Stimulated activated CD4-positive, alpha-beta T cell treated with anti-CD3 and anti-CD28 coated beads, Interleukin-15, amount 100 ng/mL, for 48 hours (primary cell): Measurements from ENCODE around the gene CEACAM5.
"Not testable (repeated sequence)": the region's sequence is repeated elsewhere in the genome, so short reads cannot be mapped to it uniquely, and the experiment has no call there.

Experiments
- DNase-seq, 2 donors: peaks; one replicate each; pipeline ENCODE4 v3.0.0-alpha.2; 2020; ENCODE audit warnings: low read depth in 2 of 2

The CEACAM5 gene

DNA sequence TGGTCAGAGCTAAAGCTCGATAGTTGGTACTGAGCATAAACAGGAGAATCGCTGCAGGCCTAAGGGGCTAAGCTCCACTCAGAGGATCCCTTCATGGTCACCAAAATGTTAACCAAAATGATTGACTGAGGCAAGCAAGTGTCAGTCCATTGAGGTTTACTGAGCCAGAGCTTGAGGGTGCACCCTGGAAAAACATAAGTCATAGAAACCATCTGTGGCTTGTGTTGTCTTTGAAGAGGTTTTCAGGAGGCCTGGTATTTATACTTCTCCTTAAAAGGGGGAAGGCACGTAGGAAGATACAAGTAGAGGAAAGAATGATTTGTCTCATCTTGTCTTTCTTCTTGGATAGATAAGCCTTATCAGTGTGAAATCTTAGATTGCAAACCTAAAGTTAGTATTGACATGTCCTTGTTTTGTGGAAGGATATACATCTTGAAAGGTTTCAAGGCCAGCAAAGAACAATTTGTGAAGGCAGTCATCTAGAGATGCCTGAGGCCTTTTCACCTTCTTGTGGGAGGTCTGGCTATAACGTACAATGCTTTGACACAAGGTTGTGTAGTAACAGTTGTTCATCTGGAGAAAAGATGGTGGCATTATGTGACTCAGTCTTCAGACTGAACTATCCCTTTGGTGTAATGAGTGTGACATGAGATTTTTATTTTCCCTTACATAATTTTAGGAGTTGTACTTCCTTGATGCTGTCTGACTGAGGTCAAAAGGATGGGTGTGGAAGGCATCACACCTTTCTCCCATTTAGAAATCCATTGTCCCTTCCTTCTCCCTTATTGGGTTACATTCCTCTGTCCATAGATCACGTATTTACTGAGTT lies 32.2 kb downstream of the CEACAM5 start:
- DNase-seq = peak; percentile 12 to 13

DNA sequence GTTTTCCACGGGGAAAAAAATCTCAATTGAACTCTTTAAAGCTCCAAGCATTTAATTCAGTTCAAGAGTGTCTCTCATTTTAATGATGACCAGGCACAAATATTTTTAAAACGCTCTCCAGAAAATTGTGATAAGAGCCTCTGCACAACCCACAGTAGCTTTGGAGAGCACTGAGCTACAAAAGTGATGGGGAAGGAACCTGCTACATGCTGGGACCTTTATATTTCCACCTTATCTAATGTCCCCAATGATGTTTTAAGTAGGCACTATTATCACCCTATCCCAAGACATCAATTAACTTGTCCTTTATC lies 32.8 kb downstream of the CEACAM5 start:
- no peak for DNase-seq

DNA sequence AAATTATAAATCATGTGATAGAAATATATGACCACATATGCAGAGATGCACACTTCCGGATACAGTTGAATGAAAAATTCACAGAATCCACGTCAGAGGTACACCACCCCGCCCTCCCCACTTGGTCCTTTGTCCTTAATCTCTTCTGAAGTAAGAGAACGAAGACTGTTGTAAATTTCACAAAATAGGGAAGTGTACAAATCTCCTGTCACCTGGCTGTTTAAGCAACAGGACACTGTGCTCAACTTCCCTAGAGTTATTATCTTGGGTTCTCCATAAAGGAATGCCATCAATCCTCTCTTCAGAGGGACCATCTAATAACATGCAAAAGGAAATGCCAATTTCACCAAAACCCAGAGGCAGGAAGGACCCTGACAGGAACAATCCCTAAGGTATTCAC lies 36.4 kb downstream of the CEACAM5 start:
- DNase-seq = no peak

DNA sequence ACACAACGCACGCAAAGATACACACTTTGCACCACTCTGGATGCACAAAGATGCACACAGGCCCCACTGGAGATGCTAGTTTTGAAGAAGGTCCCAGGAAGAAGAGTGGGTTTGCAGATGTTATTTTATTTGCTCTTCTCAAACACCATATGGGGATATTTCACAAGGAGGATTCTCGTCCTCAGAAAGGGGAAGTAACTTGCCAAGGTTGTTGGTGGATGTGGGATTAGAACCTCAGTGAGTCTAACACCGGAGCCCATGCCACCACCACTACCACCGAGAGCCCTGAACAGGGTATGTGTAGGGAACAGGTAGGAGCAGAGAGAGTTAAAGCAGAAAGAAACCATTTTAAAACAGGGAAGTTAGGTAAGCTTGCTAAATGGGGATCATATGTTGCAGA lies 37.3 kb downstream of the CEACAM5 start:
- no peak for DNase-seq

DNA sequence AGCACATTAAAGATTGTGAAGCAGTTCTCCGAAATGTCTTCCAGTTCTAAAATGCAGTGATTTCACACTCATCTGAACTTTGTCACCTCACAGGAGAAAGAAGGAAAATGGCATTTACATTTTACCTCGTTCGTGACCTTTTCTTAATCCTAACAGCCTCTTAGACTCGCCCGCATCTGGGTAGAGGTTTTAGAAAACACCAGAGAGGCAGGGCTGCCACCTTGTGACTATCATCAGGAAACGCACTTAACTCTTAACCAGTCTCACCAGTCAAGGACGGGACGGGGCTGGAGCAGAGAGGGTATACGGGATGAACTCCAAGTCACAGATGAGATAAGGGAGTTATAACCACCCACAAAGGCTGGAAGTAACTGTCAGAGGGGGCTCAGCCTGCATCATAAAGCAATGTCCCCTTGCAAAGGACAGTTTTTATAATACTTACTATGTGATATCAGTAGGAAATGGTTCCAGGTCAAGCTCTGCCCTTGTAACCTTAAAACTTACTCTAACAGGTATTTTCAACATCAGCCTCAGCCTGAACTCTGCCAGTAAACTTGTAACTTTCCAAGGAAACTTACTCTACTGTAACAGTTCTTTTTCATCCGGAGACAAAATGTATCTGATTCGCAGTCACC lies 38.3 kb downstream of the CEACAM5 start:
- peak; percentile 25 to 51 for DNase-seq

DNA sequence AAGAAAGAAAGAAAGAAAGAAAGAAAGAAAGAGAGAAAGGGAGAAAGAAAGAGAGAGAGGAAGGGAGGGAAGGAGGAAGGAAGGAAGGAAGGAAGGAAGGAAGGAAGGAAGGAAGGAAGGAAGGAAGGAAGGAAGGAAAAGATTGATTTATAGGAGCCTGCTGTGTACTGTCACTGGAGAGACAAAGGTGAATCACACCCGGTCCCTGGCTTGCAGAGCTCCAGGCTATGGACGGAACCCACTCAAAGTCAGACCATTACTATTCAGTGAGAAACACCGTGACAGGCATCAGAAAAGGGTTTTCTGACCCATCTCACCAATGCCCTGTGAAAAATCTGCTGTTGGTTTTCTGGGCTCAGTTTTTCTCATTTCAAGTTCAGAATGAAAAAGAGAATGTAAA lies 39.6 kb downstream of the CEACAM5 start:
- no peak for DNase-seq

- DNase-seq = not testable (repeated sequence)
These were observed 42.1 kb downstream of the CEACAM5 start for GRCh38 chr19:41750248-41751134.

- peak; percentile 57 to 64 for DNase-seq
These were observed 44.7 kb downstream of the CEACAM5 start for GRCh38 chr19:41753159-41753558.

- DNase-seq = peak; percentile 37 to 68
These were observed 45.6 kb downstream of the CEACAM5 start for GRCh38 chr19:41753936-41754529.

GRCh38 chr19:41755328-41755913 lies 47.0 kb downstream of the CEACAM5 start, which contains the start of gene CEACAM6:
CEACAM6 (plus strand) TSS chr19:41755530; CDS start chr19:41755639, 109 bp downstream.
- DNase-seq = no peak

GRCh38 chr19:41758846-41759245 lies 50.4 kb downstream of the CEACAM5 start:
- DNase-seq = no peak

- no peak for DNase-seq
These were observed 58.7 kb downstream of the CEACAM5 start for GRCh38 chr19:41767115-41767514.

- DNase-seq = not testable (repeated sequence)
These were observed 59.7 kb downstream of the CEACAM5 start for GRCh38 chr19:41768105-41768504.

- no peak for DNase-seq
These were observed 61.2 kb downstream of the CEACAM5 start for GRCh38 chr19:41769608-41770007.

DNA sequence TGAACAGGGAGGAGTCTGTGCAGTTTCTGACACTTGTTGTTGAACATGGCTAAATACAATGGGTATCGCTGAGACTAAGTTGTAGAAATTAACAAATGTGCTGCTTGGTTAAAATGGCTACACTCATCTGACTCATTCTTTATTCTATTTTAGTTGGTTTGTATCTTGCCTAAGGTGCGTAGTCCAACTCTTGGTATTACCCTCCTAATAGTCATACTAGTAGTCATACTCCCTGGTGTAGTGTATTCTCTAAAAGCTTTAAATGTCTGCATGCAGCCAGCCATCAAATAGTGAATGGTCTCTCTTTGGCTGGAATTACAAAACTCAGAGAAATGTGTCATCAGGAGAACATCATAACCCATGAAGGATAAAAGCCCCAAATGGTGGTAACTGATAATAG lies 63.0 kb downstream of the CEACAM5 start:
- no peak for DNase-seq

DNA sequence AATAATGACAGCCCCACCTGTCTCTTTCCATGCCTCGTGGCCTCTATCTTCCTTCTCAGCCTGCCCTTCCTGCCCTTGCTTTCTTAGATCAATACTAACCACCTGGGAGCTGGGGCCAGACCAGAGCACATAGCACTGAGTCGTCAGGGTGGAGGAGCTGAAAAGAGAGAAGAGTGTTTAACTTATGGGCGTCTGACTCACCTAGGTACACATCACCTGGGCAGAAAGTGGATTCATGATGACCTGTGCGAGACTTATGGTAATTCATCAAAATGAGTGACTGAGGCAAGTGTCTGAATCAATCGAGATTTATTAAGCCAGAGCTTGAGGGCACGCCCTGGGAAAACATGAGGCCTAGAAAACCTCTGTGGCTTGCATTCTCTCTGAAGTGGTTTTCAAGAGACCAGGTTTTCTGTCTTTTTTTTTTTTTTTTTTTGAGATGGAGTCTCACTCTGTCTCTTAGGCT lies 66.1 kb downstream of the CEACAM5 start:
- peak; percentile 20 to 35 for DNase-seq

DNA sequence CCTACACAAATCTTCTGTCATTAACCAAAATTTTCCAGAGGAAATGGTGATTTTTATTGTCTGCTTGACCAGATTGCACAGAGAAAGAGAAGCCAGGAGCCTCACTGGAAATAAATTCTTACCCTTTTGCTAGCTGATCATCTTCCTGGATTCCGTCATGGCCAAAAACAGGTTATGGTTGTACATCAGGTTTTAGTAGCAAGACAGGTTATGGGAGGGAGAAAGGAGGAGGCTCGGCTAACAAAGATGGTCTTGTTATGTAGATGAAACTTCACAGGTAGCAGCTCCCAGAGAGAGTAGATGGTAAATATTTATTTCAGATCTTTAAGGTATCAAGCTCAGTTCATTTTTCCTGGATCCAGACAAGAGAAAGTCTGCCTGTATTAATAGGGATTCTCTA lies 68.3 kb downstream of the CEACAM5 start:
- no peak for DNase-seq
